SK-N-SH treated with all-trans-retinoic acid at 6 μM for 48 hours (cell line): ENCODE data around the gene PHACTR4.
"Not testable (repeated sequence)": the region's sequence is repeated elsewhere in the genome, so short reads cannot be mapped to it uniquely, and the experiment has no call there.

Experiments used
- BACH2 ChIP-seq: fragments of 250-450 bp; sonication (Bioruptor Pico); IDR thresholded peaks from 2 replicates; pipeline ENCODE4 v1.9.0; 2021; ENCODE audit warnings: mild to moderate bottlenecking, borderline replicate concordance
- CSDC2 ChIP-seq: fragments of 250-450 bp; sonication (Bioruptor Pico); IDR thresholded peaks from 2 replicates; pipeline ENCODE4 v1.5.0; 2020; ENCODE audit warnings: mild to moderate bottlenecking, moderate library complexity
- ESRRG ChIP-seq: fragments of 250-450 bp; sonication (Bioruptor Pico); IDR thresholded peaks from 2 replicates; pipeline ENCODE4 v1.6.1; 2021; ENCODE audit warnings: mild to moderate bottlenecking
- RARB ChIP-seq: fragments of 250-450 bp; sonication (Bioruptor Pico); IDR thresholded peaks from 2 replicates; pipeline ENCODE4 v1.8.0; 2021; ENCODE audit warnings: mild to moderate bottlenecking, moderate library complexity
- SNAI2 ChIP-seq: fragments of 250-450 bp; sonication (Bioruptor Pico); IDR thresholded peaks from 2 replicates; pipeline ENCODE4 v1.5.0; 2020; ENCODE audit warnings: mild to moderate bottlenecking, moderate library complexity
- TOX ChIP-seq: fragments of 250-450 bp; sonication (Bioruptor Pico); IDR thresholded peaks from 2 replicates; pipeline ENCODE4 v1.8.0; 2021; ENCODE audit warnings: mild to moderate bottlenecking, moderate library complexity, borderline replicate concordance
- ZNF565 ChIP-seq: fragments of 450-650 bp; formaldehyde crosslinking; conservative IDR thresholded peaks from 2 replicates; pipeline ENCODE4 v1.5.0; 2020; ENCODE audit warnings: low read depth, mild to moderate bottlenecking, moderate library complexity
- ZNF8 ChIP-seq: fragments of 450-650 bp; formaldehyde crosslinking; IDR thresholded peaks from 2 replicates; pipeline ENCODE4 v1.5.0; 2020; ENCODE audit warnings: mild to moderate bottlenecking, moderate library complexity
- TF ChIP-seq, protein P1 (sequence below): fragments of 250-450 bp; sonication (Bioruptor Pico); IDR thresholded peaks from 2 replicates; pipeline ENCODE4 v1.8.0; 2020; ENCODE audit warnings: mild to moderate bottlenecking, moderate library complexity, borderline replicate concordance
- TF ChIP-seq, protein P2 (sequence below): fragments of 250-450 bp; sonication (Bioruptor Pico); IDR thresholded peaks from 2 replicates; pipeline ENCODE4 v1.5.1; 2020; ENCODE audit warnings: low read depth, mild to moderate bottlenecking, moderate library complexity
- TF ChIP-seq, protein P3 (sequence below): fragments of 250-450 bp; sonication (Bioruptor Pico); IDR thresholded peaks from 2 replicates; pipeline ENCODE4 v1.8.0; 2021; ENCODE audit warnings: low read depth, mild to moderate bottlenecking, moderate library complexity, borderline replicate concordance

DNA sequence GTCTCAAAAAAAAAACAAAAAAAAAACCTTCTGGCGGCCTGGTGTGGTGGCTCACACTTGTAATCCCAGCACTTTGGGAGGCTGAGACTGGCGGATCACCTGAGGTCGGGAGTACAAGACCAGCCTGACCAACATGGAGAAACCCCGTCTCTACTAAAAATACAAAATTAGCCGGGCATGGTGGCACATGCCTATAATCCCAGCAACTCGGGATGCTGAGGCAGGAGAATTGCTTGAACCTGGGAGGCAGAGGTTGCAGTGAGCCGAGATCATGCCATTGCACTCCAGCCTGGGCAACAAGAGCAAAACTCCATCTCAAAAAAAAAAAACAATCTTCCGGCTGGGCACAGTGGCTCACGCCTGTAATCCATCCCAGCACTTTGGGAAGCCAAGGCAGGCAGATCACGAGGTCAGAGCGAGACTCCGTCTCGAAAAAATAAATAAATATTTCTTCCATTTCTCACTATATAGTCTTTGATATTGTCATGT, 144.9 kb downstream of the PHACTR4 start:
- not testable (repeated sequence) for TF ChIP-seq TOX; ZNF565 (CRISPR knock-in tag); BACH2 (CRISPR knock-in tag); RARB (CRISPR knock-in tag); ESRRG; CSDC2 (CRISPR knock-in tag); SNAI2; ZNF8 (CRISPR knock-in tag)
- TF ChIP-seq, protein P1, sequence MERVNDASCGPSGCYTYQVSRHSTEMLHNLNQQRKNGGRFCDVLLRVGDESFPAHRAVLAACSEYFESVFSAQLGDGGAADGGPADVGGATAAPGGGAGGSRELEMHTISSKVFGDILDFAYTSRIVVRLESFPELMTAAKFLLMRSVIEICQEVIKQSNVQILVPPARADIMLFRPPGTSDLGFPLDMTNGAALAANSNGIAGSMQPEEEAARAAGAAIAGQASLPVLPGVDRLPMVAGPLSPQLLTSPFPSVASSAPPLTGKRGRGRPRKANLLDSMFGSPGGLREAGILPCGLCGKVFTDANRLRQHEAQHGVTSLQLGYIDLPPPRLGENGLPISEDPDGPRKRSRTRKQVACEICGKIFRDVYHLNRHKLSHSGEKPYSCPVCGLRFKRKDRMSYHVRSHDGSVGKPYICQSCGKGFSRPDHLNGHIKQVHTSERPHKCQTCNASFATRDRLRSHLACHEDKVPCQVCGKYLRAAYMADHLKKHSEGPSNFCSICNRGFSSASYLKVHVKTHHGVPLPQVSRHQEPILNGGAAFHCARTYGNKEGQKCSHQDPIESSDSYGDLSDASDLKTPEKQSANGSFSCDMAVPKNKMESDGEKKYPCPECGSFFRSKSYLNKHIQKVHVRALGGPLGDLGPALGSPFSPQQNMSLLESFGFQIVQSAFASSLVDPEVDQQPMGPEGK = not testable (repeated sequence)
- TF ChIP-seq, protein P2, sequence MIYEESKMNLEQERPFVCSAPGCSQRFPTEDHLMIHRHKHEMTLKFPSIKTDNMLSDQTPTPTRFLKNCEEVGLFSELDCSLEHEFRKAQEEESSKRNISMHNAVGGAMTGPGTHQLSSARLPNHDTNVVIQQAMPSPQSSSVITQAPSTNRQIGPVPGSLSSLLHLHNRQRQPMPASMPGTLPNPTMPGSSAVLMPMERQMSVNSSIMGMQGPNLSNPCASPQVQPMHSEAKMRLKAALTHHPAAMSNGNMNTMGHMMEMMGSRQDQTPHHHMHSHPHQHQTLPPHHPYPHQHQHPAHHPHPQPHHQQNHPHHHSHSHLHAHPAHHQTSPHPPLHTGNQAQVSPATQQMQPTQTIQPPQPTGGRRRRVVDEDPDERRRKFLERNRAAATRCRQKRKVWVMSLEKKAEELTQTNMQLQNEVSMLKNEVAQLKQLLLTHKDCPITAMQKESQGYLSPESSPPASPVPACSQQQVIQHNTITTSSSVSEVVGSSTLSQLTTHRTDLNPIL (CRISPR knock-in tag) = not testable (repeated sequence)
- TF ChIP-seq, protein P3, sequence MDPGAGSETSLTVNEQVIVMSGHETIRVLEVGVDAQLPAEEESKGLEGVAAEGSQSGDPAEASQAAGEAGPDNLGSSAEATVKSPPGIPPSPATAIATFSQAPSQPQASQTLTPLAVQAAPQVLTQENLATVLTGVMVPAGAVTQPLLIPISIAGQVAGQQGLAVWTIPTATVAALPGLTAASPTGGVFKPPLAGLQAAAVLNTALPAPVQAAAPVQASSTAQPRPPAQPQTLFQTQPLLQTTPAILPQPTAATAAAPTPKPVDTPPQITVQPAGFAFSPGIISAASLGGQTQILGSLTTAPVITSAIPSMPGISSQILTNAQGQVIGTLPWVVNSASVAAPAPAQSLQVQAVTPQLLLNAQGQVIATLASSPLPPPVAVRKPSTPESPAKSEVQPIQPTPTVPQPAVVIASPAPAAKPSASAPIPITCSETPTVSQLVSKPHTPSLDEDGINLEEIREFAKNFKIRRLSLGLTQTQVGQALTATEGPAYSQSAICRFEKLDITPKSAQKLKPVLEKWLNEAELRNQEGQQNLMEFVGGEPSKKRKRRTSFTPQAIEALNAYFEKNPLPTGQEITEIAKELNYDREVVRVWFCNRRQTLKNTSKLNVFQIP (CRISPR knock-in tag) = not testable (repeated sequence)
